GM21447 (cell line): ENCODE data around the gene TMEM171.

Experiments used
- ATAC-seq: cut with Tn5 transposase; IDR thresholded peaks from one replicate; pipeline ENCODE4 v1.9.1; 2021; ENCODE audit not compliant: unreplicated experiment

The TMEM171 gene

GRCh38 chr5:73120222-73121118 is at the start of gene TMEM171:
TMEM171 (plus strand) TSS chr5:73120575; CDS start chr5:73123374, 2,799 bp downstream.
- ATAC-seq, result no peak

- no peak for ATAC-seq
Observed at GRCh38 chr5:73081093-73081492, 39.3 kb upstream of the TMEM171 start.

- ATAC-seq, result no peak
Observed at GRCh38 chr5:73088026-73088425, 32.3 kb upstream of the TMEM171 start.

GRCh38 chr5:73093943-73094342 is 26.4 kb upstream of the TMEM171 start:
- ATAC-seq, result no peak

GRCh38 chr5:73094415-73094814 is 26.0 kb upstream of the TMEM171 start:
- no peak for ATAC-seq

GRCh38 chr5:73095564-73096238 is 24.7 kb upstream of the TMEM171 start:
- ATAC-seq, result no peak

GRCh38 chr5:73096239-73096575 is 24.2 kb upstream of the TMEM171 start:
- no peak for ATAC-seq

GRCh38 chr5:73097740-73098139 is 22.6 kb upstream of the TMEM171 start:
- no peak for ATAC-seq

GRCh38 chr5:73100109-73100508 is 20.3 kb upstream of the TMEM171 start:
- ATAC-seq, result no peak

GRCh38 chr5:73103870-73104299 is 16.5 kb upstream of the TMEM171 start:
- ATAC-seq, result no peak

- ATAC-seq, result no peak
Observed at GRCh38 chr5:73104326-73104725, 16.0 kb upstream of the TMEM171 start.

- no peak for ATAC-seq
Observed at GRCh38 chr5:73106335-73106734, 14.0 kb upstream of the TMEM171 start.

GRCh38 chr5:73110190-73110589 is 10.2 kb upstream of the TMEM171 start:
- ATAC-seq, result no peak

GRCh38 chr5:73111536-73111935 is 8.8 kb upstream of the TMEM171 start:
- no peak for ATAC-seq

- no peak for ATAC-seq
Observed at GRCh38 chr5:73112359-73112758, 8.0 kb upstream of the TMEM171 start.

GRCh38 chr5:73114044-73114688 is 6.2 kb upstream of the TMEM171 start:
- ATAC-seq, result no peak

- ATAC-seq, result no peak
Observed at GRCh38 chr5:73115399-73116051, 4.8 kb upstream of the TMEM171 start.

GRCh38 chr5:73116506-73116905 is 3.9 kb upstream of the TMEM171 start:
- no peak for ATAC-seq

GRCh38 chr5:73117088-73117740 is 3.2 kb upstream of the TMEM171 start:
- ATAC-seq, result no peak

- ATAC-seq, result no peak
Observed at GRCh38 chr5:73118391-73118973, 1.9 kb upstream of the TMEM171 start.
